G401.6 (cell line): ENCODE measurements around the gene PPM1L.
A peak's percentile ranks its signal among the peaks of the same experiment; 100 is the strongest.
"Not testable (repeated sequence)": the region's sequence is repeated elsewhere in the genome, so short reads cannot be mapped to it uniquely, and the experiment has no call there.

ENCODE experiments used
- FAIRE-seq: peaks from 2 replicates; lab custom pipeline; 2012; peaks lifted over from hg19 to GRCh38; lab: Jason Lieb, UNC

The PPM1L gene

DNA sequence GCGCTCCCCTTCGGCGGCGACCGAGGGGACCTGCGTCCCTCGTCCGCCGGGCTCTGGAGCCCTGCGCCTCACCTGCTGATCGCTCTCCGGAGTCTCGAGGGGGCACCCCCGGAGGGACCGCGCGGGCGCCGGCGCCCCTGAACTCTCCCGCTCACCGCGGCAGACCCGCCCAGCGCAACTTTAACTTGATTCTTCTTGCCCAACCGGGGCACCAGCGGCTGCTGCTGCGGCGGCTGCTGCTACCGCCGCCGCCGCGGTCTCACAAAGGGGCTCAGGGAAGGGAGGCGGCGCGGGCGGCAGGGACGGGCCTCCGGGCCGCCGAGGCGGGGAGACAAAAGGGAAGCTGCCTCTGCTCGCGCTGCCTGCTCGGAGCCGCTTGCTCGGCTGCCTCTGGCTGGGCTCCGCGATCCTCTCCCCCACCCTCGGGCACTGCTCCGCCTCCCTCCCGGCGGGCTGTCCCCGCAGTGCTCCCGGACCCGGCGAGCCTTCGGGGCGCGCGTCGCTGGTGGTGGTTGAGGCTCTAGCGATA lies at the start of gene PPM1L:
TSS of gene PPM1L (plus strand) at position 456 of the 529 bp plus-strand sequence.
- FAIRE-seq: no peak

DNA sequence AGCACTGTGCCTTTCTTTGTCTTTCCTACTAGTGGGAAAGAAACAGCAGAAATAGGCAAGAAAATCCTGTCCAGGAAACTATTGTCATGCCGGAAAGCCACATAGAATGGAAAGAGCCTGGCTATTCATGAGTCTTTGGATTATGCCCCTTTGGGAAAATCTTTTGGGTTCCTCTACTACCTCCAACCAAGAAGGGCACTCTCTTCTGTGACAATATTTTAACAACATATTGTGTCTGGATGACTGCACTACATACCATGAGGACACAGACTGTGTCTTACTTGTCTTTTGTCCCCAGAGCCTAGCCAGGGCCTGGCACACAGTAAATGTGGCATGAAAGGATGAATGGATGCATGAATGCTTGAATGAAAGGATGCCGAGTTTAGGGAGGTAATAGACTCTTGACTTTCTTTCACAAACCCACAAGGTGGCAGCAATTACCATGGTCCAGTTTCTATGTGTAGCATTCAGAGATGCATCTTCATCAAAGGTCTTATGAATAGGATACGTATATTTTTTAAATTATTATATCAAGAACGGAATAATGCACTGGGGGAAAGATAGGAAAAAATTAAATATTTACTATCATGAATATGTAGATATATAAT lies 48.7 kb upstream of the PPM1L start:
- FAIRE-seq: peak; percentile 6

DNA sequence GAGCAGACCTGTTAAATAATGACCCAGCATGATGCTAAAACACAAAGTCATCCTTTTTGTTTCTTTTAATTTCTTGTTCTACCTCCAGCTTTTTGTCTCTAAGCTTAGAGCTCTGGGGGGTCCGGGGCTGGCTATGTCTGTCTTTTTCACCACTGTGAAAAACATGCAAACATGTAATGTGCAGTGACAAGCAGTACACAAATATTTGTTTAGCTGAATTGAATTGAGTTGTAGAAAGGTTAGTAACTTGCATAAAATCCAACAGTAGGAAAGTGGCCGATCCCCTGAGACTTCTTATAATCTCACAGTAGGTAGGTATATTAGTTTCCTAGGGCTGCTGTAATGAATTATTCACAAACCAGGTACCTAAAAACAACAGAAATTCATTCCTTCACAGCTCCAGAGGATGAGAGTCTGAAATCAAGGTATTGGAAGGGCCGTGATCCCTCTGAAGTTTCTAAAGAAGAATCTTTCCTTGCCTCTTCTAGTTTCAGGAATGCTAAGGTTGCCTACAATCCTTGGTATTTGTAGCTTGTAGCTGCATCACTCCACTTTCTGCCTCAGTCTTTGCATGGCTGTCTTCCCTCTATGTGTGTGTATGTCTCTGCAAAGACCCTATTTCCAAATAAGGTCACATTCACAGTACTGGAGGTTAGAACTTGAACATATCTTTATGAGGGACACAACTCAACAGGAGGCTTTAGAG lies 46.4 kb upstream of the PPM1L start:
- FAIRE-seq: no peak

DNA sequence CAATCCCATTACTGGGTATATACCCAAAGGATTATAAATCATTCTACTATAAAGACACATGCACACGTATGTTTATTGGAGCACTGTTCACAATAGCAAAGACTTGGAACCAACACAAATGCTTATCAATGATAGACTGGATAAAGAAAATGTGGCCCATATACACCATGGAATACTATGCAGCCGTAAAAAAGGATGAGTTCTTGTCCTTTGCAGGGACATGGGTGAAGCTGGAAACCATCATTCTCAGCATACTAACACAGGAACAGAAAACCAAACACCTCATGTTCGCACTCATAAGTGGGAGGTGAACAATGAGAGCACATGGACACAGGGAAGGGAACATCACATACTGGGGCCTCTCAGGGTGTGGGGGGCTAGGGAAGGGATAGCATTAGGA lies 42.9 kb upstream of the PPM1L start:
- FAIRE-seq: not testable (repeated sequence)

DNA sequence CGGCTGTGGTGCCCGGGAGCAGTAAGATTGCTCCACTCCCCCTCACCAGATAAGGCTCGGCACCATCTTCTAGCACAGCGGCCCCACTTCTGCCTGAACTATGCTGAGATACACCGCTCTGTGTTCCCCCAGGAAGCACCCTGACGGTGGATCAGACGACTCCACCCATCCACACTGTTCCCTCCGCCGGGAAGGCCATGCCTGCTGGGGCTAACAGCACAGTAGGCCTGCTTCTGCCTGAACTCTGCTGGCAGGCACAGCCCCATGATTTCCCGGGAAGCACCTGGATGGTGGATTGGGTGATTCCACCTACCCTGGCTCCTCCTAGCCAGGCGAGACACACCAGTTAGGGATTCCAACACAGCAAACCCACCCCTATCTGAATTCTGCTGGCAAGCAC lies 36.3 kb upstream of the PPM1L start:
- FAIRE-seq: no peak

DNA sequence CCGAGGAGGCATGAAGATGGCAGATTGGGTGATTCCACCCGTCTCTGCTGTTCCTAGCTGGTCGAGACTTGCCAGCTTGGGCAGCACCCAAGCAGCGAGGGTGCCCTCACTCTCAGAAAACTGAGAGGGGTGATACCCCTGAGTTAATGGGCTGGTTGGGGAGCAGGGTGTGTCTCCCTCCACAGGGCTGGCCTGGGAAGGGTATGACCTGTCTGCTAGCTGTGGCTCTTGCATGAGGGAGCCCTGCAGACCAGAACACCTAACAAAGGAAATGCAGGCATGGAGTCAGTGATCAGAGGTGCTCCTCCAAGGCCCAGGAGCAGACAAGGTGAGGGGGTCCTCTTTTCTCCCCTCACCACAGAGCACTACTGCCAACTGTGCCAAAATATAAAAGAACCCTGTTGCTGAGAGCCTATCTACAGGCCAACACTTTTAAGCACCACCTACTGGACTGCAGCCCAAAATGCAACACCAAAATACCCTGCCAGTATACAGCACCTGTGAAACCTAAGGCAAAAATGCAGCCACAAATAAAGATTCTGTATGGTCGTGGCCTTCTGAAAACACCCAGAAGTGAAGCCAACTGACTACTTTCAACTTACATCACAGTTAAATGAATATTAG lies 35.8 kb upstream of the PPM1L start:
- FAIRE-seq: no peak

DNA sequence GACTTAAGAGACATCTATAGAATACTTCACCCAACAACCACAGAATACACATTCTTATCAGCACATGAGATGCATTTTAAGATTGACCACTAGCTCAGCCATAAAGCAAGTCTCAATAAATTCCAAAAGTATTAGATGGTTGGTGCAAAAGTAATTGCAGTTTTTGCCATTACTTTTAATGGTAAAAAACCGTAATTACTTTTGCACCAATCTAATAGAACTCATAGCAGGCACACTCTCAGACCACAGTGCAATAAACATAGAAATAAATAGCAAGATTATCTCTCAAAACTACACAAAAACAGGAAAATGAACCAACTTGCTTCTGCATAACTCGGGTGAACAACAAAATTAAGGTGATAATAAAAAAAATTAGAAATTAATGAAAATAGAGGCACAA lies 33.7 kb upstream of the PPM1L start:
- no peak for FAIRE-seq

DNA sequence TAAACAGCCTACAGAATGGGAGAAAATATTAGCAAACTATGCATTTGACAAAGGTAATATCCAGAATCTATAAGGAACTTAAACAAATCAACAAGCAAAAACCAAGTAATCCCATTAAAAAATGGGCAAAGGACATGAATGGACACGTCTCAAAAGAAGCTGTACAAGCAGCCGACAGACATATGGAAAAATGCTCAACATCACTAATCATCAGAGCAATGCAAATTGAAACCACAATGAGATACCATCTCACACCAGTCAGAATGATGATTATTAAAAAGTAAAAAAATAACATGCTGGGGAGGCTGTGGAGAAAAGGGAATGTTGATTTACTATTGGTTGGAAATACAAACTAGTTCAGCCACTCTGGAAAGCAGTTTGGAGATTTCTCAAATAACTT lies 30.7 kb upstream of the PPM1L start:
- FAIRE-seq: no peak

DNA sequence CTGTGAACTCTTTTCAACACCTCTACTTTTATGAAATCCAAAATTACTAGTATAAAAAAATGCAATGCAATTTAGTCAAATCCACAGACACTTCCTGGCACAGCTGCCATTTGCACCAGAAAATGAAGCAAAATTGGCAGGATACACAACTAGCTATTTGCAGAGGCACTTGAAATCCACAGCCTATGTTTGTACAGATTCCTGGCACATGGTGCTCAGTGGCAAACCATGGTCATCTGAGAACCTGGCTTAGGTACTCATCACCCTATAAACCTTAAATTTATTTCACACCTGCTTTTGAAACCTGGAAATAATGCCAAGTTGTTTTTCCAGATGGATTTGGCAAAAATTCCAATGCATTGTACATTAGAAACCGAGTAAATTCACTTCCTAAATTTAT lies 20.2 kb upstream of the PPM1L start:
- FAIRE-seq: no peak

DNA sequence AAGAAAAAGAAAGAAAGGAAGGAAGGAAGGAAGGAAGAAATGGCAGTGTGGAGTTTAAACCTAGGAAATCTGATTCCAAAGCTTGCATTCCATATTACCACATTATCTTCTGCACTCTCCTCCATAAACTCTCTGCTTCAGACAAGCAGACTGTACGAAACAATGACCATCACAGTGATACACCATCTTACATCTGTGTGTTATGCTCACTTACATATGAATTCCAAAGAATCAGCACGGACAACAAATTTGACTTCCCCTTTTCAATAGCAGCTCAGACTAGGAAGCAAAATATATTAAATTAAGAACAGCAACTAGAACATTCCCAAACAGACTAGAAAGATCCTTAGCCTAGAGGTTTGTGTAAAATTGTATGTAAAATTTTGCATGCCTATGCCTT lies 18.0 kb upstream of the PPM1L start:
- FAIRE-seq: no peak

DNA sequence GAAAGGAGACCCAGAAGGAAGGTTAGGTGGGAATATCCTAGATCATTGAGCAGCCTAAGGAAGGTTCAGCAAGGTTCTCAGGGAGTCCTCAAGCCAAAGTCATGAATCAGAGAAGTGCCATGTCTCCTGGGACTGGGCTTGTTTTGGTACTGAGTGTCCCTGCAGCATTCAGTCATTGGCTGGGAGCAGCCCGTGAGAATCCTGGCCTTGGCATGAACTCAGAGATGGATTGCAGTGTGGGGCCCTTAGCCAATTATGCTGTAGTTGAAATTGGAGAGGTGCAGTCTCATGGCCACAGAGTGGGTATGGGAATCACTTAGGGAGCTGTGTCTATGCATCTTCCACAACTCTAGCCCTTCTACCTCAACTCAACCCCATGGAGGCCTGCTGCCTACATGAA lies 17.0 kb upstream of the PPM1L start:
- FAIRE-seq: no peak

DNA sequence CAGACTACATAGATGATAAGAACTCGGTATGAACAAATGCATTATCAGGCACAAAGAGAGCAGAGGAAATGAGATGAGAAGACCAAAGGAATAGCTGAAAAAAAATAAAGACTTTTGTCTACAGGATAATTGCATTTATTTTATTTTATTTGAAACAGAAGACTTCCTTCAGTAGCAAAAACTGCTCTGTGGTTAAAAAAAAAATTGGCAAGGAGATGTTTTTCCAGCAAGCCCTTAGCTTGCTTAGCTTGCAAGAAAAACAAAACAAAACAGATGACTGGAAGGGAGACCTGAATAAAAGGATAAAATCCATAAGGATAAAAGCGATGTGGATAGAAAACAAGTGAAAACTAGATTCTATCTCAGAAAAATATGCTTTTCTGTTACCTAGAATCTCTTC lies 9.1 kb upstream of the PPM1L start:
- FAIRE-seq: no peak

DNA sequence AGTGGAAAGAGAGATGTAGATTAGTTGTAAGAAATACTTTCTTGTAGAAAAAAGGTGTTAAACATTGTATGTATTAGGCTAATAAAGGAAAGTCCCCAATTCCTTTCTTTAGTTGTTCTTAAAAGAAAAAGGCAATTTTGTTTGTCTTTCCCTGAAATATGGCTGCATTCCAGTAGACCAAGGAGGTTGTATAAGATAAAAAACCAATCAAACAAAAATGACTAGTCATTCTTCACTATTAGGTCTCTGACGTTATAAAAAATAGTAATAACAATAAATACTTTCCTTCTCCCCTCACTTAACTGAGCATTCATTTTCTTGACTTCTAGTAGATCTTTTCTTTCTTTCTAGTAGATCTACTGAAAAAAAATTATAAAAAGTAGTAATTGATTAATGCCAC lies 8.6 kb upstream of the PPM1L start:
- no peak for FAIRE-seq

DNA sequence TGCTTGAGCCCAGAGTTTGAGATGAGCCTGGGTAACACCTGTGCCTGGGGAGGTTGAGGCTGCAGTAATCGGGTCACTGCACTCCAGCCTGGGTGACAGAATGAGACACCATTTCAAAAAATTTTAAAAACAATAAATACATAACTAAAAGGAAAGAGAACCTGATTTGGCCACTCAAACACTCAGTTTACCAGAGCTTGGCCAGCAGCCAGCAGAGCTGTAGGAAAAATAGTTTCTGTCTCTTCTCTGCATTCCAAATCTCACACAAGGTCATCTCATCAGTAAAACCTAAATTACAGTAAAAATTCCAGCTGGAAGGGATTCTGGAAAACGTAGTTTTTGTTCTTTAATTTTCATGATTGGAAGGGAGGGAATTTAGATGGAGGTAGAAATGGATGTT lies 7.8 kb upstream of the PPM1L start:
- FAIRE-seq: no peak

DNA sequence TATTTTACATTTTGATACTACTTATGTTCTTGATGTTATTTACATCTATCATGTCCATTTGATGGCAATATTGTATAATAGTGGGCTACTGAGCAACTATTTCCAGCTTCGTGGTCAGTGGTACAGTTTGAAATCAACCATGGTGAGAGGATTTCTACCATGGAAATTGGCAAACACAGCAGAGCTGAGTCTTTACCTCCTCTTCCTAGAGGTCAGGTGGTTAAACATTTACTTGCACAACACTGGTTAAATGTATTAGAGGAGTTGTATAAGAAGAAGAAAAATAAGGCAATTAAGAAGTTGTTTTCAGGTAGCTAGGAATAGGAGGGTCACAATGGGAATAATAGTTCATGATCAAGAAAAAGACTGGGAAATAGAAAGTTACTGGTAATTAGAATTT lies 7.2 kb upstream of the PPM1L start:
- FAIRE-seq: no peak

DNA sequence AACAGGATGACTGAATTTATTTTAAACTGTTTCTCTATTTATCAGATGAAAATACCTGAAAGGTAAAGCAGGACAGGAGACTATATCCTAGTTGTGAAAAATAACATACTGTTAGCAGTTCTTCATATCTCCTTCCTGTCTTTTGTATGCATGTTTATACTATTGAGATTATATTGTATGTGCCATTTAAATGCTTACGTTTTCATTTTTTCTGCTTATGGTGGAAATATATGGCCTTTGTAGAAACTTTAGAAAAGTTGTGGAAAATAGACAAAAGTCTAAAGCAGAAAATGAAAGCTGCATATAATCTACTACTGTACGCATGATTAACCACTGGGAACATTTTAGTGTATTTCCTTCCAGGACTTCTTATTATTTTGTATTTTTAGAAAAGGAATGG lies 2.1 kb upstream of the PPM1L start:
- FAIRE-seq: no peak

DNA sequence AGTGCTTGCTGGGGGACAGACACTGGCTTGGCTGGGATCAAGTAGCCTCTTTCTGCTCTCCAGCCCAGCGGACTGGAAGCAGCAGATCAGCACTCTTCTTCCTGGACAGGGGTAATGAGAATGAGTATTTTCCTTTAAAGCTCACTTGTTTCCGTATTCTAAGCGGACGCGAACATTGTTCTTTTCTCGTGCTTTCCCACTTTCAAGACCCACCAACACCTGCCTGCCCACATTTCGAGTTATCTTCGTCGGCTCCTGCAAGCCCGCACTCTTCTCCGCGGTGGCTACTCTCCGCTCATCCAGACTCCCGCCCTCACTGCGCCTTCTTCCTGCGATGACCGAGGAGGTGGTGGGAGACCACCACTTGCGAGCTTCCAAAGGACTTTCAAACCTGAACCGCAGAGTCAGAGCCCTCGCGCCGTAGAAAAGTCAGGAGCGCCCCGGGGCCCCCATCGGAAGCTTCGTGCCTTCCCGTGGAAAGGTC lies 1.6 kb upstream of the PPM1L start:
- FAIRE-seq: no peak

DNA sequence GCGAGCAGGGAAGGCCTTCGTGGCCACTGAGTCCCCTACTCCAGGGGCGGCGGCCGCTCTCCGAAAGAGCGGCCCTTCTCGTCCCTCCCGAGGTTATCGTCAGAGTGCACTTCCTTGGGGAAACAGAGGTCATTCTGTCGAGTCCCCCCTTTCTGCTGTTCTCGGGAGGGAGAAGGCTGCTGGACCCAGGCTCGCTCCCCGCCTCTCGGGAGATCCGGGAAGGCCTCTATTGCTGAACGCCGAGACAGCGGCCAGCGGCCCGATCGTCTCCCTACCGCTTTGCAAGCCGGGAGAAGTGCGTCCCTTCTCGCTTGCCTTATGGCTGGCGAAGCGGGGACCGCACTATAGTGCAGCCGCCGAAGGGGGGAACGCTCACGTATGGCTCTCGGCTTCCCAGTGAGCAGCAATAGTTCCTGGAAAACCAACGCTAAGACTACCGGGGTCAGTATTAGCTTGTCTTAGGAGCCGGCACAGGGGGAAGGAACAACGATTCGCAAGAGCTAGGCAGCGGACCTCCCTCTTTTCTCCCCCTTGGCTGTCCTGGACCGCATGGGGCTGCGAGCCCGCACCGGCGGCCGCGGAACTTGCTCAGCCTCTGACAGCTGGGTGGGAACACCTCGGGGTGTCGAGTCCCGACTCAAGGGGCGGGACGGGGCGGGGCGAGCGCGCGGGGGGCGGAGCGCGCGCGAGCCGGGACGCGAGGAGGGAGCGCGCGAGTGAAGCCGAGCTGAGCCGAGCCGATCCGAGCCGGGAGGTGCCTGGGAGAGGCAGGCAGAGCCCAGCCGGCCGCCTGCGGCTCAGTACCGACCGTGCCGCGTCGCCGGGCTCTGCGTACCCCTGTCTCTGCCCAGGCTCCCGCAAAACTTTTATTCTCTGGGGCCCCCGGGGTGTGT lies 930 bp upstream of the PPM1L start:
- no peak for FAIRE-seq

DNA sequence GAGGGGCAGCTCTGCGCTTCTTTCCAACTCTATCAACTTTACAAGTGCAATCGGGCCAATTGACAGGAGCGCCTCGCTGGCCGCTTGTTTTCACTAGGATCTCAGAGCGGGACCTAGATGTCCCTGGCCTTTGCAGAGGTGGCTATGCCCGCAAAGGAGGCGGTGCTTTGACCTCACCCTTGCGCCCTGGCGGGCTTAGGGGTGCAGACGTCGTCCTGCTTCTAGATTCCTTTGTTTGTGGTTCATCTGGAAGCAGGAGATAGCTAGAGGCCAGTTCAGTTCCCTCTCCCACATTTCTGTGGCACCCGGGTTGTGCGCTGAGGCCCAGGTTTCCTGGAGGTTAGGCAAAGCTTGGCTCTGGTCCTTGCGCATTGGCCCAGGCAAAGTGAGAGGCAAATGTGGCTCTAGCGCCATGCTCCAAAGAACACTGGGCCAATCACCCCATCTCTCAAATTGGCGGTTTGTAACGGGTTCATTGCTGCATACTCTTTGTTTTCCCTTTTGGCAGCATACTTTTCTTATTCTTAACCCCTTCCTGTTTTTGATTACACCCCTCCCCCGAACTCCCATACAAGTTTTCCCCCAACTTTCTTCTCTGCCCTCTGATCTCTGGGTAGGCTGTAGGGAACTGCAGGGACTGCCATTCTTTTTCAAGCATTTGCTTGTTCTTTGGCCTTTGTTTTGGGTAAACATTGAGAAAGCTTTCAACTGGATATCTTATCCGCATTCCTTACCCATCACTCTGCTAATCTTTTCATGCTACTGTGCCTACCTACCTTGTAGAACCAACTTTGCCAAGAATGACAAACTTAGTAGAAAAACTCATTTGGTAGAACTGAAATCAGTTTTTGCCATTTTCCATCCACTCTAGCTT lies 1.4 kb downstream of the PPM1L start:
- FAIRE-seq: no peak

DNA sequence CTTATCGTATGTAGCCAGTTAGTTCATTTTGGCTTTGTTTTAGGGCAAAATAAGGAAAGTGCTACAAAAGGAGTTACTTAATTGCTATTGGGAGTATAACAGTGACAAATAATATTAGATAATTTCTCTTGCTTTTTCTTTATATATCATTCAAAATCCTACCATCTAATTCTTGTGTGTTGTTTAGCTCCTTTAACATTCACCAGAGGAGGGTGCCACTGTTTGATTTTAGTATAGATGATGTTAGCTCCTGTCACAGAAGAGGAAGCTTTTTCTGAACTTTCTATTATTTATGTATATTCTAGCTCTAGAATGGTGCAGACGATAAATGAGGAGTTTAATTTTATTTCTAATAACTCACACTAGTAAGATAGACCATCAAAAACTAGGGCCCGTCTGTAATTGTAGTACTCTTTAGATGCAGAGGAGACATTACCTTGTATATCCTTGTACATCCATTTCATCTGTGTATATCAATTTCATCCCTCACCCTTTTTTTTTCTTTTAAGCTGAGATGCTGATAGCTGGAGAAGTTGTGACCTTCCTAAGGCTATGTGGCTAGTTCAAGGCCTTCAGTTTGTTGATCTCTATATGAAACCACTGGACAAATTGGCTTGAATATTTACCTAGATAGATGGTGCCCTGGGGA lies 3.0 kb downstream of the PPM1L start:
- FAIRE-seq: no peak

DNA sequence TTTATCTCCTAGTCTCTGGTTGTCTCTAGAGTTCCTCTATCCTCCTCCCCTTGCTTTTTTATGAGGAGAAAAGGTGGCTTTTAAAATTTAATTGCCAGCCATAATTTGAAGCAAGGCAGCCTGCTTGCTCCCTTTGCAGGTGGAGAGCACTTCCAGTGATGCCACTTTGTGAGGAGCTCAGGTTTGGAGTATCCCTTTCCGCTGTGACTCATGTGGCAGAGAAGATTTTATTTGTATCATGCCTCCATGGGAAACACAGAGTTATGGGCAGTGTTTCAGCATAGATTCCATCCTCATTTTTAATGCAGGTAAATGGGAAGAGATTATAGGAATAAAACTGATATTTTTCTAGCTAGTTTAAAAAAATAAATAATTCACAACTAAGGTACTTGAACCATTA lies 7.0 kb downstream of the PPM1L start:
- FAIRE-seq: no peak
